K562 (cell line): ENCODE results near the gene PRXL2B. TPM values are rescaled to one million over a fixed set of nuclear protein-coding genes. Genes with fewer than 3 reads are reported as not detected.
A peak's percentile ranks its signal among the peaks of the same experiment; 100 is the strongest.

Source experiments
- ATF7 ChIP-seq: fragments of 450-650 bp; IDR thresholded peaks from 2 replicates; pipeline ENCODE4 v1.7.1; 2014; ENCODE audit warnings: mild to moderate bottlenecking, moderate library complexity
- CCNT2 ChIP-seq: IDR thresholded peaks from 2 replicates; pipeline ENCODE4 v1.6.1; 2011; ENCODE audit warnings: borderline replicate concordance, low read depth, mild to moderate bottlenecking, moderate library complexity, mixed read lengths, low read length; ENCODE audit not compliant: insufficient read length; ENCODE audit errors: extremely low read depth
- CREM ChIP-seq: IDR thresholded peaks from 2 replicates; pipeline ENCODE4 v1.6.1; 2014; ENCODE audit warnings: antibody characterized with exemption, low read depth
- E2F3 ChIP-seq: fragments of 250-450 bp; sonication (Bioruptor Pico); IDR thresholded peaks from 2 replicates; pipeline ENCODE4 v1.4.0; 2020; ENCODE audit warnings: mild to moderate bottlenecking
- E2F6 ChIP-seq, 2 experiments: IDR thresholded peaks; 2 replicates each; pipeline ENCODE4 v1.6.1; 2011; ENCODE audit warnings: borderline replicate concordance in 1 of 2, control low read depth in 1 of 2, low read depth in 1 of 2, low read length in 1 of 2, mild to moderate bottlenecking in 1 of 2, mixed read lengths in 1 of 2, moderate library complexity in 1 of 2; ENCODE audit not compliant: insufficient read depth in 1 of 2, insufficient read length in 1 of 2, poor library complexity in 1 of 2, severe bottlenecking in 1 of 2; ENCODE audit errors: extremely low read depth in 1 of 2
- EGR1 ChIP-seq: fragments of 450-650 bp; conservative IDR thresholded peaks from 2 replicates; pipeline ENCODE4 v1.6.1; 2017; ENCODE audit warnings: mild to moderate bottlenecking
- GATAD2B ChIP-seq: fragments of 450-650 bp; IDR thresholded peaks from 2 replicates; pipeline ENCODE4 v1.6.1; 2017; ENCODE audit warnings: mild to moderate bottlenecking, borderline replicate concordance
- KDM4B ChIP-seq, 2 experiments: fragments of 450-650 bp in 1 of 2; sonication (generic) in 1 of 2; IDR thresholded peaks; 2 replicates each; pipeline ENCODE4 v1.6.1; 2016 to 2017; ENCODE audit warnings: borderline replicate concordance in 2 of 2, antibody characterized with exemption in 1 of 2, low read depth in 1 of 2, mild to moderate bottlenecking in 1 of 2
- MBD2 ChIP-seq: sonication (generic); IDR thresholded peaks from 2 replicates; pipeline ENCODE4 v1.6.1; 2016; ENCODE audit warnings: low read depth, borderline replicate concordance
- MYC ChIP-seq, 2 experiments: fragments of 250-450 bp in 1 of 2; sonication (Bioruptor Pico) in 1 of 2; IDR thresholded peaks; 2 replicates each; pipeline versions ENCODE4 v1.5.1 to v1.6.1; 2012 to 2021; ENCODE audit warnings: low read depth in 2 of 2, borderline replicate concordance in 1 of 2, improper control_type of control experiment in 1 of 2, low read length in 1 of 2, mild to moderate bottlenecking in 1 of 2, moderate library complexity in 1 of 2
- POLR2A ChIP-seq: fragments of 450-650 bp; conservative IDR thresholded peaks from 2 replicates; pipeline ENCODE4 v1.6.1; 2016
- RBFOX2 ChIP-seq: fragments of 200-400 bp; formaldehyde crosslinking; IDR thresholded peaks from 2 replicates; pipeline ENCODE4 v1.6.1; 2017; ENCODE audit warnings: low read depth, mild to moderate bottlenecking, low read length, moderate library complexity
- RBM39 ChIP-seq: fragments of 200-400 bp; formaldehyde crosslinking; optimal IDR thresholded peaks from 2 replicates; pipeline ENCODE3; 2018; ENCODE audit warnings: low read depth, low read length
- RCOR1 ChIP-seq, 2 experiments: IDR thresholded peaks; 2 replicates each; pipeline ENCODE4 v1.6.1; 2012; ENCODE audit warnings: low read depth in 2 of 2, low read length in 2 of 2, borderline replicate concordance in 1 of 2, improper control_type of control experiment in 1 of 2
- RNF2 ChIP-seq: sonication (generic); IDR thresholded peaks from 2 replicates; pipeline ENCODE4 v1.6.1; 2016
- ZBTB33 ChIP-seq: sonication (generic); formaldehyde crosslinking; IDR thresholded peaks from 2 replicates; pipeline ENCODE4 v1.8.1; 2023; ENCODE audit warnings: mild to moderate bottlenecking, missing genetic modification reagents
- ZNF121 ChIP-seq: sonication (generic); formaldehyde crosslinking; conservative IDR thresholded peaks from 2 replicates; pipeline ENCODE4 v1.8.0; 2022; ENCODE audit warnings: missing genetic modification reagents
- polyA plus RNA-seq, 8 experiments: library from polyadenylated mRNA; depleted of rRNA in 4 of 8; stranded (reverse) in 5 of 8; unstranded in 3 of 8; fragments of >200 nt; fragmentation: Nextera tagmentation in 2 of 8; fragmentation: Illumina TruSeq in 1 of 8; extraction: Ambion mirVana in 2 of 8; extraction: Trizol in 1 of 8; gene quantifications; 2 replicates each; pipeline versions ENCODE4 v1.2.1 to v1.2.3, GENCODE V29; 2011 to 2014; ENCODE audit warnings: inconsistent platforms in 1 of 8, missing spikeins in 1 of 8
- total RNA-seq, 7 experiments: library from RNA; depleted of rRNA in 6 of 7; stranded (reverse); fragments of >200 nt in 6 of 7; fragmentation: Illumina TruSeq in 2 of 7; extraction: Trizol in 2 of 7; gene quantifications; 2 replicates each; pipeline versions ENCODE4 v1.2.1 to v1.2.3, GENCODE V29; 2011 to 2021; ENCODE audit warnings: low replicate concordance in 1 of 7
- TF ChIP-seq, protein P1 (sequence below): fragments of 450-650 bp; IDR thresholded peaks from 2 replicates; pipeline ENCODE4 v1.7.1; 2018; ENCODE audit warnings: mild to moderate bottlenecking, low read depth; ENCODE audit not compliant: partially characterized antibody
- TF ChIP-seq, protein P2 (sequence below): sonication (generic); formaldehyde crosslinking; IDR thresholded peaks from 2 replicates; pipeline ENCODE4 v1.9.0; 2022; ENCODE audit warnings: mild to moderate bottlenecking, missing genetic modification reagents

The PRXL2B gene
- total and polyA plus RNA-seq, 9 of the 15 experiments (the other 6 are each of a cell fraction or from before 2014, with no cell fraction given) = 0.99 to 25.3 (median 11.8) TPM

GRCh38 chr1:2586154-2587070 is at the start of gene PRXL2B (continued):
- TF ChIP-seq, protein P1, sequence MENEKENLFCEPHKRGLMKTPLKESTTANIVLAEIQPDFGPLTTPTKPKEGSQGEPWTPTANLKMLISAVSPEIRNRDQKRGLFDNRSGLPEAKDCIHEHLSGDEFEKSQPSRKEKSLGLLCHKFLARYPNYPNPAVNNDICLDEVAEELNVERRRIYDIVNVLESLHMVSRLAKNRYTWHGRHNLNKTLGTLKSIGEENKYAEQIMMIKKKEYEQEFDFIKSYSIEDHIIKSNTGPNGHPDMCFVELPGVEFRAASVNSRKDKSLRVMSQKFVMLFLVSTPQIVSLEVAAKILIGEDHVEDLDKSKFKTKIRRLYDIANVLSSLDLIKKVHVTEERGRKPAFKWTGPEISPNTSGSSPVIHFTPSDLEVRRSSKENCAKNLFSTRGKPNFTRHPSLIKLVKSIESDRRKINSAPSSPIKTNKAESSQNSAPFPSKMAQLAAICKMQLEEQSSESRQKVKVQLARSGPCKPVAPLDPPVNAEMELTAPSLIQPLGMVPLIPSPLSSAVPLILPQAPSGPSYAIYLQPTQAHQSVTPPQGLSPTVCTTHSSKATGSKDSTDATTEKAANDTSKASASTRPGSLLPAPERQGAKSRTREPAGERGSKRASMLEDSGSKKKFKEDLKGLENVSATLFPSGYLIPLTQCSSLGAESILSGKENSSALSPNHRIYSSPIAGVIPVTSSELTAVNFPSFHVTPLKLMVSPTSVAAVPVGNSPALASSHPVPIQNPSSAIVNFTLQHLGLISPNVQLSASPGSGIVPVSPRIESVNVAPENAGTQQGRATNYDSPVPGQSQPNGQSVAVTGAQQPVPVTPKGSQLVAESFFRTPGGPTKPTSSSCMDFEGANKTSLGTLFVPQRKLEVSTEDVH = no peak
- TF ChIP-seq ZNF121 (CRISPR knock-in tag) (peak; percentile 90), CCNT2 (peak; percentile 66), GATAD2B (peak; percentile 53; the same call in 1 of the 2 replicates), RBFOX2 (peak; percentile 89), MBD2 (0 out of 2 replicates have a peak, but pooled peaks have one; percentile 12), ZBTB33 (CRISPR knock-in tag) (peak; percentile 36; the same call in 1 of the 2 replicates), RBM39 (no peak), RNF2 (0 out of 2 replicates have a peak, but pooled peaks have one; percentile 62), MYC (IDR thresholded peaks at IDR 0.05; ENCODE audit: low read depth, low read length) (peak; percentile 58), MYC (CRISPR knock-in tag; IDR thresholded peaks at IDR 0.05; ENCODE audit: borderline replicate concordance, low read depth) (no peak), KDM4B (IDR thresholded peaks at IDR 0.05; ENCODE audit: borderline replicate concordance in 2 of 2, low read depth in 1 of 2) (no peak), EGR1 (peak; percentile 84), E2F3 (0 out of 2 replicates have a peak, but pooled peaks have one; percentile 9), E2F6 (IDR thresholded peaks at IDR 0.05; ENCODE audit: borderline replicate concordance in 1 of 2, extremely low read depth in 1 of 2, insufficient read depth in 1 of 2, insufficient read length in 1 of 2, low read depth in 1 of 2, low read length in 1 of 2, poor library complexity in 1 of 2, severe bottlenecking in 1 of 2) (peak; percentile 93 to 96), ATF7 (peak; percentile 64), RCOR1 (IDR thresholded peaks at IDR 0.05; ENCODE audit: borderline replicate concordance in 1 of 2, low read depth in 2 of 2, low read length in 2 of 2) (0 out of 4 replicates have a peak, but pooled peaks of 1 of the 2 experiments have one; percentile 9), POLR2A (peak; percentile 76), CREM (peak; percentile 63)
- TF ChIP-seq, protein P2, sequence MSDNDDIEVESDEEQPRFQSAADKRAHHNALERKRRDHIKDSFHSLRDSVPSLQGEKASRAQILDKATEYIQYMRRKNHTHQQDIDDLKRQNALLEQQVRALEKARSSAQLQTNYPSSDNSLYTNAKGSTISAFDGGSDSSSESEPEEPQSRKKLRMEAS = peak; percentile 47
